ENCODE results near the gene FBRS. TPM values are rescaled to one million over a fixed set of nuclear protein-coding genes. Genes with fewer than 3 reads are reported as not detected.
A peak's percentile ranks its signal among the peaks of the same experiment; 100 is the strongest.
"Not testable (repeated sequence)": the region's sequence is repeated elsewhere in the genome, so short reads cannot be mapped to it uniquely, and the experiment has no call there.

FBRS gene
- total RNA-seq, 1 experiment from 2014 or later = 128 TPM

- Histone ChIP-seq H3K36me3 (ENCODE audit: low read depth) (no peaks in the 10 kb centered on the region), H3K9me3 (ENCODE audit: insufficient read depth, low read depth) (no peaks in the 10 kb centered on the region), H4K20me1 (ENCODE audit: insufficient read depth) (no peaks in the 10 kb centered on the region), H3K4me2 (peak overlapping the region; percentile 67), H3F3A (ENCODE audit: insufficient read depth, low read depth) (peaks cover 15% of the 10 kb centered on the region), H3K4me3 (peak overlapping the region; percentile 33; the same call in 1 of the 2 replicates), H3K4me1 (replicated peaks; ENCODE audit: insufficient read depth) (peaks cover 10% of the 10 kb centered on the region; the same call in 1 of the 2 replicates), H2AFZ (peak overlapping the region; percentile 69), H3K79me2 (ENCODE audit: low read depth) (peaks cover 8% of the 10 kb centered on the region; the same call in 1 of the 2 replicates), H3K27ac (no peak overlapping the region), H3K27me3 (ENCODE audit: insufficient read depth, low read depth) (no peaks in the 10 kb centered on the region), H3K9me2 (ENCODE audit: insufficient read depth) (no peaks in the 10 kb centered on the region)
- TF ChIP-seq EZH2 (IDR thresholded peaks at IDR 0.05; ENCODE audit: low read depth) (no peak), CTCF (conservative IDR thresholded peaks at IDR 0.05) (peak; percentile 96)
- DNase-seq = peak; percentile 60 to 89
- POLR2A ChIA-PET (ENCODE audit: unreplicated experiment) = interaction anchor here (0.6 kb wide), 2 partner anchors 31 to 234 kb away, joined by 4 to 6 read pairs; partner anchors contain the start of gene ZNF48
- intact Hi-C loops (cut with micrococcal nuclease; ENCODE audit: unreplicated experiment) = loop anchor here (1.0 kb wide), 2 partner anchors 180 to 199 kb away; partner anchors contain the start of gene DCTPP1
- CTCF ChIA-PET = interaction anchor here (0.6 to 1.1 kb wide), 4 partner anchors 18 to 272 kb away, joined by 3 to 14 read pairs (median 4); partner anchors contain the start of genes DCTPP1 and ZNF689
- no TSS peak for BruUV-seq (replicated peaks)
These were observed 29.3 kb upstream of the FBRS start for GRCh38 chr16:30628628-30629540.

- H3K9me3 ChIP-seq (ENCODE audit: insufficient read depth, low read depth); H2AFZ ChIP-seq; CTCF ChIA-PET; intact Hi-C loops (cut with micrococcal nuclease; ENCODE audit: unreplicated experiment); H3K27ac ChIP-seq; H3K4me3 ChIP-seq; H3K9me2 ChIP-seq (ENCODE audit: insufficient read depth); H3K36me3 ChIP-seq (ENCODE audit: low read depth); H3K27me3 ChIP-seq (ENCODE audit: insufficient read depth, low read depth); DNase-seq; BruUV-seq (replicated peaks); H3K4me2 ChIP-seq; H4K20me1 ChIP-seq (ENCODE audit: insufficient read depth): not testable (repeated sequence)
- H3F3A ChIP-seq (ENCODE audit: insufficient read depth, low read depth) = peaks cover 20% of the 10 kb centered on the region
- POLR2A ChIA-PET (ENCODE audit: unreplicated experiment) = interaction anchor here (0.7 to 1.3 kb wide), 2 partner anchors 203 to 542 kb away, joined by 5 to 6 read pairs; partner anchors contain the start of gene DCTPP1
- H3K4me1 ChIP-seq (replicated peaks; ENCODE audit: insufficient read depth) = peaks cover 16% of the 10 kb centered on the region; the same call in 1 of the 2 replicates
- H3K79me2 ChIP-seq (ENCODE audit: low read depth) = peaks cover 25% of the 10 kb centered on the region
These were observed 25.8 kb upstream of the FBRS start for GRCh38 chr16:30632454-30632853.

GRCh38 chr16:30633526-30633925 is 24.7 kb upstream of the FBRS start:
- DNase-seq = no peak
- Histone ChIP-seq H4K20me1 (ENCODE audit: insufficient read depth) (no peaks in the 10 kb centered on the region), H3K9me3 (ENCODE audit: insufficient read depth, low read depth) (no peaks in the 10 kb centered on the region), H3K4me2 (peak overlapping the region; percentile 82), H2AFZ (peak overlapping the region; percentile 85), H3K27ac (peak overlapping the region; percentile 75), H3K9me2 (ENCODE audit: insufficient read depth) (no peaks in the 10 kb centered on the region), H3K27me3 (ENCODE audit: insufficient read depth, low read depth) (no peaks in the 10 kb centered on the region), H3K36me3 (ENCODE audit: low read depth) (no peaks in the 10 kb centered on the region), H3K4me3 (peak overlapping the region; percentile 86), H3K79me2 (ENCODE audit: low read depth) (peaks cover 25% of the 10 kb centered on the region), H3F3A (ENCODE audit: insufficient read depth, low read depth) (peaks cover 26% of the 10 kb centered on the region), H3K4me1 (replicated peaks; ENCODE audit: insufficient read depth) (peaks cover 15% of the 10 kb centered on the region; the same call in 1 of the 2 replicates)
- TF ChIP-seq CTCF (conservative IDR thresholded peaks at IDR 0.05) (0 out of 2 replicates have a peak, but pooled peaks have one; percentile 21), EZH2 (IDR thresholded peaks at IDR 0.05; ENCODE audit: low read depth) (no peak)
- intact Hi-C loops (cut with micrococcal nuclease; ENCODE audit: unreplicated experiment) = no loop called here
- ChIA-PET CTCF (interaction anchor here (0.6 to 1.0 kb wide), 4 partner anchors 17 to 216 kb away, joined by 3 to 8 read pairs (median 4); partner anchors contain the start of genes DCTPP1 and PRR14), POLR2A (ENCODE audit: unreplicated experiment) (interaction anchor here (0.5 to 1.0 kb wide), 8 partner anchors 25 to 586 kb away, joined by 3 to 31 read pairs (median 4); partner anchors contain the start of genes DCTPP1 and ZNF764)
- BruUV-seq (replicated peaks) = no TSS peak

Measured in PC-9 (cell line).